Caco-2 (cell line): Measurements from ENCODE around the gene TRIO. TPM values are rescaled to one million over a fixed set of nuclear protein-coding genes. Genes with fewer than 3 reads are reported as not detected.

Experiments
- BruUV-seq: library from RNA; stranded (reverse); fragments of 400-500 nt; replicated peaks from 2 replicates; lab custom pipeline; 2021; lab: Mats Ljungman, UMichigan
- CTCF ChIA-PET: fragments of 300-600 bp; sonication (Branson Sonifier 250); formaldehyde crosslinking; loops from one replicate; lab custom pipeline; 2022; ENCODE audit warnings: antibody characterized with exemption; lab: Charles Lee
- POLR2A ChIA-PET: fragments of 300-600 bp; sonication (Branson Sonifier 250); formaldehyde crosslinking; loops from one replicate; lab custom pipeline; 2022; ENCODE audit warnings: antibody characterized with exemption; lab: Charles Lee
- DNase-seq, 2 experiments: peaks; one replicate each; pipeline versions ENCODE4 v3.0.0 to v3.0.0-alpha.2; 2020 to 2022
- H3K27me3 ChIP-seq: replicated peaks from 2 replicates; pipeline ENCODE4 v1.6.0; 2011; ENCODE audit warnings: low read length; ENCODE audit not compliant: control insufficient read depth, insufficient read depth
- H3K36me3 ChIP-seq: 2 replicates; pipeline ENCODE4 v1.5.1; 2011; ENCODE audit warnings: low read length; ENCODE audit not compliant: control insufficient read depth, insufficient read depth
- H3K4me1 ChIP-seq: fragments of 250-450 bp; sonication (Bioruptor Pico); 2 replicates; pipeline ENCODE4 v1.5.1; 2020; ENCODE audit warnings: mild to moderate bottlenecking
- H3K4me3 ChIP-seq: 2 replicates; pipeline ENCODE4 v1.5.1; 2011; ENCODE audit warnings: low read depth, mild to moderate bottlenecking, control low read depth, low read length
- H3K9me3 ChIP-seq: fragments of 250-450 bp; sonication (Bioruptor Pico); 2 replicates; pipeline ENCODE4 v1.5.1; 2020; ENCODE audit warnings: mild to moderate bottlenecking, moderate library complexity
- H3K27ac Mint-ChIP-seq: one replicate; pipeline ENCODE4 v1.8.0; 2022; ENCODE audit warnings: mixed read lengths; ENCODE audit not compliant: unreplicated experiment
- H3K27me3 Mint-ChIP-seq: one replicate; pipeline ENCODE4 v1.8.0; 2022; ENCODE audit warnings: mixed read lengths; ENCODE audit not compliant: insufficient read depth, unreplicated experiment
- H3K36me3 Mint-ChIP-seq: one replicate; pipeline ENCODE4 v1.8.0; 2022; ENCODE audit warnings: mild to moderate bottlenecking, mixed read lengths; ENCODE audit not compliant: insufficient read depth, unreplicated experiment
- H3K4me1 Mint-ChIP-seq: one replicate; pipeline ENCODE4 v1.8.0; 2022; ENCODE audit warnings: low read depth, mixed read lengths; ENCODE audit not compliant: unreplicated experiment
- H3K4me3 Mint-ChIP-seq: one replicate; pipeline ENCODE4 v1.8.0; 2022; ENCODE audit warnings: mild to moderate bottlenecking, moderate library complexity, mixed read lengths; ENCODE audit not compliant: unreplicated experiment
- H3K9me3 Mint-ChIP-seq: one replicate; pipeline ENCODE4 v1.8.0; 2022; ENCODE audit warnings: mixed read lengths; ENCODE audit not compliant: unreplicated experiment
- CTCF ChIP-seq, 2 experiments: fragments of 200-600 bp in 1 of 2; IDR thresholded peaks; 1 replicate in 1 of 2; 2 replicates in 1 of 2; pipeline versions ENCODE4 v1.5.1 to v1.8.0; 2011 to 2022; ENCODE audit warnings: antibody characterized with exemption in 1 of 2, control low read depth in 1 of 2, inconsistent platforms in 1 of 2, low read depth in 1 of 2, low read length in 1 of 2, mild to moderate bottlenecking in 1 of 2, moderate library complexity in 1 of 2; ENCODE audit not compliant: insufficient read depth in 1 of 2, severe bottlenecking in 1 of 2, unreplicated experiment in 1 of 2
- intact Hi-C: fragments of 100-400 bp; cut with micrococcal nuclease; formaldehyde crosslinking; loops from one replicate; pipeline ENCODE4 v1.10.0; 2022; ENCODE audit not compliant: unreplicated experiment
- total RNA-seq: library from RNA; stranded (reverse); gene quantifications from 2 replicates; pipeline ENCODE4 v1.2.3, GENCODE V29; 2022

The TRIO gene
- total RNA-seq, 1 experiment from 2014 or later = 92.0 TPM

GRCh38 chr5:14265570-14265969, 122.4 kb downstream of the TRIO start:
- Histone ChIP-seq H3K9me3 (no peaks in the 10 kb centered on the region), H3K4me1 (peaks cover 58% of the 10 kb centered on the region), H3K36me3 (no peaks in the 10 kb centered on the region), H3K27me3 (no peaks in the 10 kb centered on the region), H3K4me3 (no peak overlapping the region)
- intact Hi-C loops = loop anchor here (5.0 kb wide), 1 partner anchor 53 kb away; no protein-coding TSS in a partner anchor
- Mint-ChIP-seq H3K27me3 (no peaks in the 10 kb centered on the region), H3K4me3 (peak overlapping the region; percentile 79), H3K9me3 (no peaks in the 10 kb centered on the region), H3K4me1 (peaks cover 52% of the 10 kb centered on the region), H3K27ac (no peak overlapping the region), H3K36me3 (peaks cover 10% of the 10 kb centered on the region)
- ChIA-PET CTCF (no interaction called here), POLR2A (no interaction called here)
- no TSS peak for BruUV-seq
- no peak for DNase-seq
- no peak for TF ChIP-seq CTCF (IDR thresholded peaks at IDR 0.05; ENCODE audit: insufficient read depth in 1 of 2, low read depth in 1 of 2, low read length in 1 of 2, severe bottlenecking in 1 of 2, unreplicated experiment in 1 of 2)

- no peak overlapping the region for H3K4me3 Mint-ChIP-seq
- H3K27me3 ChIP-seq = no peaks in the 10 kb centered on the region
- DNase-seq = no peak
- H3K36me3 ChIP-seq = no peaks in the 10 kb centered on the region
- no peaks in the 10 kb centered on the region for H3K9me3 Mint-ChIP-seq
- no peaks in the 10 kb centered on the region for H3K9me3 ChIP-seq
- TF ChIP-seq CTCF (IDR thresholded peaks at IDR 0.05; ENCODE audit: insufficient read depth in 1 of 2, low read depth in 1 of 2, low read length in 1 of 2, severe bottlenecking in 1 of 2, unreplicated experiment in 1 of 2) = no peak
- H3K4me1 Mint-ChIP-seq = peaks cover 54% of the 10 kb centered on the region
- no TSS peak for BruUV-seq
- no peak overlapping the region for H3K4me3 ChIP-seq
- no peaks in the 10 kb centered on the region for H3K27me3 Mint-ChIP-seq
- intact Hi-C loops = loop anchor here (5.0 kb wide), 1 partner anchor 54 kb away; no protein-coding TSS in a partner anchor
- ChIA-PET CTCF (no interaction called here), POLR2A (no interaction called here)
- H3K27ac Mint-ChIP-seq = no peak overlapping the region
- peaks cover 13% of the 10 kb centered on the region for H3K36me3 Mint-ChIP-seq
- peaks cover 59% of the 10 kb centered on the region for H3K4me1 ChIP-seq
Observed at GRCh38 chr5:14266171-14266570, 123.0 kb downstream of the TRIO start.

GRCh38 chr5:14266686-14267085, 123.5 kb downstream of the TRIO start:
- Histone ChIP-seq H3K36me3 (no peaks in the 10 kb centered on the region), H3K27me3 (no peaks in the 10 kb centered on the region), H3K4me1 (peaks cover 59% of the 10 kb centered on the region), H3K9me3 (no peaks in the 10 kb centered on the region), H3K4me3 (no peak overlapping the region)
- POLR2A ChIA-PET = no interaction called here
- CTCF ChIA-PET = no interaction called here
- Mint-ChIP-seq H3K36me3 (peaks cover 18% of the 10 kb centered on the region), H3K4me3 (no peak overlapping the region), H3K9me3 (no peaks in the 10 kb centered on the region), H3K27ac (peak overlapping the region; percentile 22), H3K4me1 (peaks cover 59% of the 10 kb centered on the region), H3K27me3 (no peaks in the 10 kb centered on the region)
- no TSS peak for BruUV-seq
- no peak for DNase-seq
- intact Hi-C loops = loop anchor here (5.0 kb wide), 1 partner anchor 54 kb away; no protein-coding TSS in a partner anchor
- no peak for TF ChIP-seq CTCF (IDR thresholded peaks at IDR 0.05; ENCODE audit: insufficient read depth in 1 of 2, low read depth in 1 of 2, low read length in 1 of 2, severe bottlenecking in 1 of 2, unreplicated experiment in 1 of 2)
